ENCODE results near the gene OSBPL1A.

Gene OSBPL1A

DNA sequence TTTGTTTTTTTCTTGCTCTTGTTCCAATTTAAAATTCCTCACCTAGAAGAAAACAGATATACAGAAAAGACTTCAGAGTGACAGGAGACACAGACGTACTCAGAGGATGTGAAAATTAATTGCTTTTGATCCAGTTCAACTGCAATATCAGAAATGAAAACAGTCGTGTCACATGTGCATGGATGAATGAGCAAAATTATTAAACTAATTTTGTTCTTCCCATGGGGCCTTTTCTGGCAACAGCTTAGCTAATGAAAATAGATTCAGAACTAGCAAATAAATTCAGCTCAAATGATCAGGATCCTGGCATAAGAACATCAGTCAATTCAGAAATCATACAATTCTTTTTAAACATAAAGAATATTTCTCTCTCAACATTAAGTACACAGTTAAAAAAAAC, 158.3 kb downstream of the OSBPL1A start:
- H3K36me3 ChIP-seq: no peaks in the 10 kb centered on the region
- H3K27ac ChIP-seq: no peak overlapping the region
- H3K9me3 ChIP-seq (ENCODE audit: severe bottlenecking): no peaks in the 10 kb centered on the region
- no peak for DNase-seq
- no peaks in the 10 kb centered on the region for H3K27me3 ChIP-seq (ENCODE audit: insufficient read depth, low read depth, severe bottlenecking)
- no peak for TF ChIP-seq CTCF (IDR thresholded peaks at IDR 0.05; ENCODE audit: low read depth, low read length)
- no peak overlapping the region for H3K4me3 ChIP-seq (ENCODE audit: low read depth, low read length)

GRCh38 chr18:24238387-24238786, 159.2 kb downstream of the OSBPL1A start:
- no peak overlapping the region for H3K27ac ChIP-seq
- no peak for TF ChIP-seq CTCF (IDR thresholded peaks at IDR 0.05; ENCODE audit: low read depth, low read length)

DNA sequence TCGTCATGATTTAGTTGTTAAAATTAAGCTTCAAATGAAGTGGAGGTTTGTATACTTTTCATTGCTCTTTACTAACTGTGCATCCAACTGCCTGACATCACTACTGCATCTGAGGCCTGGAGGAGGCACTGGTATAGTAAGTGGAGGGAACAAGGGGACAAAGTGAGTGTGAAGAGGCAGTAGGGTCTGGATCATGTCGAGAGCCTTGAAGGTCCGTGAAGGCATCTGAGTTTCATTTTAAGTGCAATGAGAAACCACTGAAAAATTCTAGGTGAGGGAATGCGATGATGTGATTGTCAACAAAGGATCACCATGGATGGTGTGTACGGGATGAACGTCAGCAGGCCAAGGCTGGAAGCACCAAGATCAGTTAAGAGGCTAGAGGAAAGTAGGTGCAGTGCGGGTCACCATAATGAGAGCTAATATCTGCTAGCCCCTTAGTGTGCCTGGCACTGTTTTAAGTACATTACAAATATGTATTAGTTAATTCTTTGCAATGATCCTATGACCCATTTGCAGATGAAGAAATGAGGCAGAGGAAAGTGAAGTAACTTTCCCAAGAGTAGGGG, 162.7 kb downstream of the OSBPL1A start:
- no peaks in the 10 kb centered on the region for H3K9me3 ChIP-seq (ENCODE audit: severe bottlenecking)
- no peaks in the 10 kb centered on the region for H3K27me3 ChIP-seq (ENCODE audit: insufficient read depth, low read depth, severe bottlenecking)
- no peak overlapping the region for H3K27ac ChIP-seq
- H3K36me3 ChIP-seq: no peaks in the 10 kb centered on the region
- TF ChIP-seq CTCF (IDR thresholded peaks at IDR 0.05; ENCODE audit: low read depth, low read length): no peak
- H3K4me3 ChIP-seq (ENCODE audit: low read depth, low read length): no peak overlapping the region
- no peak for DNase-seq

More at GRCh38 chr18:24238387-24238786, 159.2 kb downstream of the OSBPL1A start:
- DNase-seq: no peak
- H3K4me3 ChIP-seq (ENCODE audit: low read depth, low read length): no peak overlapping the region
- no peaks in the 10 kb centered on the region for H3K36me3 ChIP-seq
- no peaks in the 10 kb centered on the region for H3K27me3 ChIP-seq (ENCODE audit: insufficient read depth, low read depth, severe bottlenecking)
- H3K9me3 ChIP-seq (ENCODE audit: severe bottlenecking): no peaks in the 10 kb centered on the region

DNA sequence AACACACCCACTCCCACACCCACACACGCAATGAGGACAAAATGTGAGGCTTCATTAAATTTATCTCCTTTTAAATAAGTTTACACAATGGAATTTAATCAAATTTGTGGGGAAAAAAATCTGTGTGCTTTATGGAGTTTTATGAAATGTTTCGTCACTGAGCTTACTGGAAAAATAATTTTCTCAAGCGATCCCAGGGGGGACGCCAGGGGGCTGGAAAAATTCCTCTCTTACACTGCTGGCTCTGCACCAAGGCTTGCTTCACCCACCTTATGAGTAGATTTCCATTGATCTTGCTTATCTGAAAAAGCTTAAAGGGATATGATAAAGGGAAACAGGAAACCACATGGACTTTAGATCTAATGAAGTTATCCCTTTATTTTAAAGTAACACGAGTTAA, 163.3 kb downstream of the OSBPL1A start:
- Histone ChIP-seq H3K4me3 (ENCODE audit: low read depth, low read length) (no peak overlapping the region), H3K27ac (no peak overlapping the region), H3K27me3 (ENCODE audit: insufficient read depth, low read depth, severe bottlenecking) (no peaks in the 10 kb centered on the region), H3K9me3 (ENCODE audit: severe bottlenecking) (no peaks in the 10 kb centered on the region), H3K36me3 (no peaks in the 10 kb centered on the region)
- DNase-seq: no peak
- TF ChIP-seq CTCF (IDR thresholded peaks at IDR 0.05; ENCODE audit: low read depth, low read length): no peak

DNA sequence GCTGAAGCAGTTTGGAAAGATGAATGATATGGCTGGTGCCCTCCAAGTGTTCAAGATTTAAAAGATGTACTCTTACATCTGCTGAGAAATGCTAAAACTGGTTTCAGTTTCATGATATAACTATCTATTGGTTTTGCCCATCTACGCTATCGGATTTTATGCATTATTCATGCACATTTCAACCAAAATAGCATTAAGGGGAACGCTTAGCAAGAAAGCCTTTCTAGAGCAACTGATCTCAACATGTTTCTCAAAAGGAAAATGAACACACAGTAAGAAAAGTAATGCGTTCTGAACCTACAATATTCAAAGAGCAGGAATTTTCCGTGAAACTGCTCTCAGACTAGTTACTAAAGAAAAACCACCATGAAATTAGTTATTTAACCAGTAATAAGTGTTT, 164.8 kb downstream of the OSBPL1A start:
- no peaks in the 10 kb centered on the region for H3K27me3 ChIP-seq (ENCODE audit: insufficient read depth, low read depth, severe bottlenecking)

More for the DNA sequence above, 164.8 kb downstream of the OSBPL1A start:
- H3K9me3 ChIP-seq (ENCODE audit: severe bottlenecking): no peaks in the 10 kb centered on the region
- TF ChIP-seq CTCF (IDR thresholded peaks at IDR 0.05; ENCODE audit: low read depth, low read length): no peak
- H3K36me3 ChIP-seq: no peaks in the 10 kb centered on the region
- no peak overlapping the region for H3K4me3 ChIP-seq (ENCODE audit: low read depth, low read length)
- H3K27ac ChIP-seq: no peak overlapping the region
- DNase-seq: no peak
